ENCODE data around the gene FXYD6. TPM values are rescaled to one million over a fixed set of nuclear protein-coding genes. Genes with fewer than 3 reads are reported as not detected.

Gene FXYD6
- total and polyA plus RNA-seq, 2 of the 8 experiments (the other 6 are each of a cell fraction or from before 2014, with no cell fraction given) = 44.6 to 117 TPM

- Histone ChIP-seq H4K91ac (replicated peaks; ENCODE audit: insufficient read length, low read length) (no peak overlapping the region), H3K27me3 (replicated peaks in 1 of 4; ENCODE audit: control insufficient read depth in 3 of 4, extremely low read depth in 1 of 4, insufficient read depth in 3 of 4, low read length in 3 of 4) (no peaks in the 10 kb centered on the region), H3K36me3 (ENCODE audit: control insufficient read depth in 2 of 4, insufficient read depth in 4 of 4, low read length in 3 of 4) (no peaks in the 10 kb centered on the region), H3K23ac (ENCODE audit: insufficient read length) (no peak overlapping the region), H3K56ac (replicated peaks; ENCODE audit: insufficient read length, low read depth, low read length) (no peak overlapping the region), H3K4me2 (ENCODE audit: insufficient read depth in 1 of 2, low read depth in 2 of 2, low read length in 2 of 2) (no peak overlapping the region), H4K8ac (ENCODE audit: extremely low read depth, insufficient read depth, low read length) (no peak overlapping the region), H3K18ac (ENCODE audit: extremely low read depth, low read length) (no peak overlapping the region), H2BK5ac (ENCODE audit: low read depth, low read length) (no peak overlapping the region), H4K5ac (ENCODE audit: insufficient read length, low read depth, low read length) (no peak overlapping the region), H3K9me3 (ENCODE audit: insufficient read depth in 2 of 2, low read depth in 1 of 2, low read length in 1 of 2) (no peaks in the 10 kb centered on the region), H3K79me1 (ENCODE audit: low read depth, low read length) (peaks cover 7% of the 10 kb centered on the region), H3K14ac (ENCODE audit: insufficient read length) (no peak overlapping the region), H3K79me2 (ENCODE audit: control insufficient read depth in 1 of 2, insufficient read depth in 2 of 2, low read length in 2 of 2) (peaks cover 0 to 44% of the 10 kb centered on the region in 2 experiments; a peak in 2 of 4 replicates), H3K9ac (replicated peaks in 1 of 4; ENCODE audit: extremely low read depth in 1 of 4, low read depth in 3 of 4, low read length in 3 of 4) (no peak overlapping the region), H2BK15ac (ENCODE audit: low read length) (no peak overlapping the region), H2BK12ac (ENCODE audit: low read depth, low read length) (no peak overlapping the region), H3K4me3 (ENCODE audit: extremely low read depth in 1 of 4, insufficient read depth in 2 of 4, low read depth in 3 of 4, low read length in 4 of 4) (no peak overlapping the region), H3K23me2 (ENCODE audit: low read depth, low read length) (no peaks in the 10 kb centered on the region), H2AFZ (ENCODE audit: low read length) (no peak overlapping the region), H3K4me1 (replicated peaks in 1 of 4; ENCODE audit: control insufficient read depth in 3 of 4, insufficient read depth in 4 of 4, low read length in 3 of 4) (peaks cover 6 to 17% (median 13%) of the 10 kb centered on the region in 4 experiments), H3K27ac (ENCODE audit: low read depth, low read length) (no peak overlapping the region), H3K4ac (replicated peaks; ENCODE audit: insufficient read length, low read depth, low read length) (no peak overlapping the region), H4K20me1 (replicated peaks in 1 of 2; ENCODE audit: control insufficient read depth in 1 of 2, insufficient read depth in 2 of 2, low read length in 2 of 2) (peaks cover 9 to 12% of the 10 kb centered on the region in 2 experiments), H2BK20ac (ENCODE audit: low read length) (no peak overlapping the region), H2AK5ac (ENCODE audit: low read depth, low read length) (no peak overlapping the region), H2BK120ac (replicated peaks; ENCODE audit: low read depth, low read length) (no peak overlapping the region)
- DNase-seq (ENCODE audit: low read depth in 1 of 2, low spot score in 2 of 2) (no peak), FAIRE-seq (no peak)
- TF ChIP-seq TBP (IDR thresholded peaks at IDR 0.05; ENCODE audit: low read depth, low read length) (no peak), BCL11A (IDR thresholded peaks at IDR 0.05; ENCODE audit: low read depth in 2 of 2, low read length in 2 of 2) (no peak), CTBP2 (IDR thresholded peaks at IDR 0.05; ENCODE audit: borderline replicate concordance, insufficient read depth, insufficient read length, low read length) (no peak), RNF2 (IDR thresholded peaks at IDR 0.05; ENCODE audit: borderline replicate concordance, low read depth, low read length, missing control alignments, poor library complexity, severe bottlenecking) (no peak), SAP30 (IDR thresholded peaks at IDR 0.05; ENCODE audit: insufficient read depth, insufficient replicate concordance, low read length) (no peak), CHD1 (IDR thresholded peaks at IDR 0.05; ENCODE audit: low read depth, low read length) (no peak), POLR2A (IDR thresholded peaks at IDR 0.05; ENCODE audit: control extremely low read depth in 1 of 2, low read depth in 2 of 2, low read length in 2 of 2) (no peak), GTF2F1 (IDR thresholded peaks at IDR 0.05; ENCODE audit: borderline replicate concordance, low read depth, low read length) (no peak), CTCF (IDR thresholded peaks at IDR 0.05; ENCODE audit: control extremely low read depth in 1 of 3, insufficient read depth in 1 of 3, low read depth in 1 of 3, low read length in 3 of 3) (no peak), SUZ12 (IDR thresholded peaks at IDR 0.05; ENCODE audit: low read length) (no peak), KDM1A (IDR thresholded peaks at IDR 0.05; ENCODE audit: borderline replicate concordance, low read length) (no peak)
- ChIA-PET POLR2A (ENCODE audit: partially characterized antibody) (interaction anchor here (2.7 kb wide), 1 partner anchor 13 kb away, joined by 12 read pairs; the partner anchor contains the start of gene FXYD6), CTCF (ENCODE audit: partially characterized antibody) (interaction anchor here (0.7 to 5.8 kb wide), 6 partner anchors 18 to 83 kb away, joined by 3 to 28 read pairs (median 22); no protein-coding TSS in a partner anchor)
- 92% methylated on average over 1 of the region's 1 CpG; no CpG with 5 or more reads in 1 of the 2 experiments for WGBS, 2 experiments (ENCODE audit: extremely low coverage in 1 of 2, insufficient coverage in 1 of 2, insufficient read length in 1 of 2, insufficient replicate concordance in 2 of 2, low coverage in 1 of 2, low lambda C conversion rate in 2 of 2, missing lambda C conversion rate in 1 of 2)
Measured at GRCh38 chr11:117863383-117863782, 13.1 kb downstream of the FXYD6 start.
